K562 (cell line): ENCODE results near the gene FMC1. TPM values are rescaled to one million over a fixed set of nuclear protein-coding genes. Genes with fewer than 3 reads are reported as not detected.

Experiments
- ADNP ChIP-seq: fragments of 200-800 bp; sonication (Bioruptor generic); IDR thresholded peaks from 2 replicates; pipeline ENCODE4 v1.6.1; 2016; ENCODE audit warnings: missing genetic modification characterization, missing compliant biosample characterization
- ATF7 ChIP-seq: fragments of 450-650 bp; IDR thresholded peaks from 2 replicates; pipeline ENCODE4 v1.7.1; 2014; ENCODE audit warnings: mild to moderate bottlenecking, moderate library complexity
- CC2D1A ChIP-seq: fragments of 450-650 bp; IDR thresholded peaks from 2 replicates; pipeline ENCODE4 v1.6.1; 2017; ENCODE audit warnings: mild to moderate bottlenecking
- CREB5 ChIP-seq: fragments of 250-450 bp; sonication (Bioruptor Pico); IDR thresholded peaks from 2 replicates; pipeline ENCODE4 v1.5.0; 2020; ENCODE audit warnings: mild to moderate bottlenecking
- E2F8 ChIP-seq: fragments of 450-650 bp; IDR thresholded peaks from 2 replicates; pipeline ENCODE4 v1.7.1; 2018; ENCODE audit warnings: mild to moderate bottlenecking, low read depth; ENCODE audit not compliant: partially characterized antibody
- ELF2 ChIP-seq: fragments of 250-450 bp; sonication (Bioruptor Pico); IDR thresholded peaks from 2 replicates; pipeline ENCODE4 v1.5.0; 2021; ENCODE audit warnings: mild to moderate bottlenecking
- ERF ChIP-seq: fragments of 450-650 bp; formaldehyde crosslinking; IDR thresholded peaks from 2 replicates; pipeline ENCODE4 v1.4.0; 2020; ENCODE audit warnings: mild to moderate bottlenecking, mixed read lengths
- HINFP ChIP-seq: fragments of 450-650 bp; conservative IDR thresholded peaks from 2 replicates; pipeline ENCODE4 v1.6.1; 2016; ENCODE audit warnings: missing genetic modification characterization, low read depth, mild to moderate bottlenecking, control low read depth, missing compliant biosample characterization
- MCM5 ChIP-seq: fragments of 450-650 bp; IDR thresholded peaks from 2 replicates; pipeline ENCODE4 v1.6.1; 2016; ENCODE audit warnings: low read depth
- PATZ1 ChIP-seq: fragments of 250-450 bp; sonication (Bioruptor Pico); IDR thresholded peaks from 2 replicates; pipeline ENCODE4 v1.5.0; 2020; ENCODE audit warnings: mild to moderate bottlenecking, borderline replicate concordance
- POLR2AphosphoS2 ChIP-seq: IDR thresholded peaks from 2 replicates; pipeline ENCODE4 v1.6.1; 2012; ENCODE audit warnings: low read length, improper control_type of control experiment
- PYGO2 ChIP-seq: fragments of 450-650 bp; IDR thresholded peaks from 2 replicates; pipeline ENCODE4 v1.6.1; 2016; ENCODE audit warnings: mild to moderate bottlenecking, missing genetic modification characterization, moderate library complexity, missing compliant biosample characterization
- RAD51 ChIP-seq: fragments of 450-650 bp; IDR thresholded peaks from 2 replicates; pipeline ENCODE4 v1.7.1; 2016; ENCODE audit warnings: low read depth, mild to moderate bottlenecking, borderline replicate concordance
- SMARCA4 ChIP-seq: fragments of 450-650 bp; IDR thresholded peaks from 2 replicates; pipeline ENCODE4 v1.6.1; 2016
- SRSF9 ChIP-seq: fragments of 200-400 bp; formaldehyde crosslinking; IDR thresholded peaks from 2 replicates; pipeline ENCODE4 v1.6.1; 2017; ENCODE audit warnings: low read depth, low read length, borderline replicate concordance
- STAT5A ChIP-seq: IDR thresholded peaks from 2 replicates; pipeline ENCODE4 v1.6.1; 2012; ENCODE audit warnings: low read length, inconsistent platforms, borderline replicate concordance
- ZBTB1 ChIP-seq: sonication (generic); formaldehyde crosslinking; IDR thresholded peaks from 2 replicates; pipeline ENCODE4 v1.8.1; 2023; ENCODE audit warnings: missing genetic modification reagents, low read depth, mild to moderate bottlenecking, borderline replicate concordance
- ZNF197 ChIP-seq: fragments of 200-800 bp; sonication (Bioruptor generic); IDR thresholded peaks from 2 replicates; pipeline ENCODE4 v1.6.1; 2016; ENCODE audit warnings: low read depth, missing genetic modification characterization, missing compliant biosample characterization
- ZNF232 ChIP-seq: sonication (generic); formaldehyde crosslinking; IDR thresholded peaks from 2 replicates; pipeline ENCODE4 v1.8.0; 2022; ENCODE audit warnings: mild to moderate bottlenecking, missing genetic modification reagents
- ZNF311 ChIP-seq: fragments of 250-450 bp; sonication (Bioruptor Pico); IDR thresholded peaks from 2 replicates; pipeline ENCODE4 v1.4.0; 2020; ENCODE audit warnings: mild to moderate bottlenecking, moderate library complexity
- ZNF766 ChIP-seq: fragments of 200-800 bp; sonication (Bioruptor generic); conservative IDR thresholded peaks from 2 replicates; pipeline ENCODE4 v1.6.1; 2016; ENCODE audit warnings: missing genetic modification characterization, missing compliant biosample characterization
- polyA plus RNA-seq, 8 experiments: library from polyadenylated mRNA; depleted of rRNA in 4 of 8; stranded (reverse) in 5 of 8; unstranded in 3 of 8; fragments of >200 nt; fragmentation: Nextera tagmentation in 2 of 8; fragmentation: Illumina TruSeq in 1 of 8; extraction: Ambion mirVana in 2 of 8; extraction: Trizol in 1 of 8; gene quantifications; 2 replicates each; pipeline versions ENCODE4 v1.2.1 to v1.2.3, GENCODE V29; 2011 to 2014; ENCODE audit warnings: inconsistent platforms in 1 of 8, missing spikeins in 1 of 8
- total RNA-seq, 7 experiments: library from RNA; depleted of rRNA in 6 of 7; stranded (reverse); fragments of >200 nt in 6 of 7; fragmentation: Illumina TruSeq in 2 of 7; extraction: Trizol in 2 of 7; gene quantifications; 2 replicates each; pipeline versions ENCODE4 v1.2.1 to v1.2.3, GENCODE V29; 2011 to 2021; ENCODE audit warnings: low replicate concordance in 1 of 7

The FMC1 gene
- total and polyA plus RNA-seq, 9 of the 15 experiments (the other 6 are each of a cell fraction or from before 2014, with no cell fraction given) = 14.0 to 116 (median 29.0) TPM

GRCh38 chr7:139358541-139359365 lies 17.6 kb downstream of the FMC1 start (continued):
- TF ChIP-seq ZNF232 (CRISPR knock-in tag) (no peak), PATZ1 (CRISPR knock-in tag) (no peak), CC2D1A (0 out of 2 replicates have a peak, but pooled peaks have one; percentile 12), ADNP (tag) (peak; percentile 87), ZNF766 (CRISPR knock-in tag) (peak; percentile 38; the same call in 1 of the 2 replicates), E2F8 (peak; percentile 17), CREB5 (CRISPR knock-in tag) (no peak), ERF (CRISPR knock-in tag) (no peak), STAT5A (no peak; the same call in 1 of the 2 replicates), PYGO2 (tag) (no peak), SMARCA4 (peak; percentile 57), POLR2AphosphoS2 (peak; percentile 74; the same call in 1 of the 2 replicates), ATF7 (peak; percentile 87), ZNF197 (CRISPR knock-in tag) (no peak), ZBTB1 (CRISPR knock-in tag) (peak; percentile 68; the same call in 1 of the 2 replicates), SRSF9 (no peak), ZNF311 (no peak), ELF2 (CRISPR knock-in tag) (no peak), HINFP (tag) (no peak), MCM5 (no peak), RAD51 (no peak)
